Measurements from ENCODE around the gene CDPF1.

CDPF1 gene, protein sequence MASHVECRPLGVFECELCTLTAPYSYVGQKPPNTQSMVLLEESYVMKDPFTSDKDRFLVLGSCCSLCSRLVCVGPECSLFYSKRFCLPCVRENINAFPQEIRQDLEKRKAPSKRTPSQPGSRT

DNA sequence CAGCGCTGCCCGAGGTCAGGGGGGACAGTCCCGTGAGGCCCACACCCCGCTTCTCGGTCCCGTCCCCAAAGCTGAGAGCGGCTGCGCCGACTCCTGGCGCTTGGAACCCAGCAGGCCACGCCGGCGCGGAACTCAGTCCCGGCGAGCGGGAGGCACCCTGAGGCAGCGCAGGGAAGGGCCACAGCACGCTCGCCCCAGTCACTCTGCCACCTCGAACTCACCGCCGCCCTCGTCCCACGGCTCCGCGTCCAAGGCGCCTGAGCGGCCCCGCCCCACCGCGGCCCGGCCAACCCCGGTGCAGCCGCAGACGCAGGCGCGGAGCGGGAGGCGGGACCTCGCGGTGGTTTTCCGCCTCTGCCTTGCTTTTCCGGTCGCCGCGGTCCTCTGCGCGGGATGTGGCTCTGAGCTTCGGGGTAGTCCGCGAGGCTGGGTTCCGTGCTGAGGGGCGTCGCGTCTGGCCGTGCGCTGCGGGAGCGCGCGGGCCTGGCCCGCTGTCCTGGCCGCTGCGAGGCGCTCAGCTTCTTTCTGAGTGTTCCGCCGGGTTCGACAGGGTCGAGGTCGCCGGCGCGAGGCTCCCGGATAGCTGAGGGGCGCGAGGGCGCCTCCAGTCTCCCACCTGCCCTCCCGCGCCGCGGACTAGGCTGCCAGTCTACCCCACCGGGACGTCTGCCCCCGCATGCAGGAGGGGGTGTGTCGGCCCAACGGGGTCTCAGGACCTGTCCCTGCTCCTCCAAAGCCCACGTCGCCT lies at the start of gene CDPF1:
Gene CDPF1 (minus strand): TSS at position 259 of the 748 bp plus-strand sequence. CDS start 2,009 bp downstream, outside the sequence.
- no peak for FAIRE-seq

DNA sequence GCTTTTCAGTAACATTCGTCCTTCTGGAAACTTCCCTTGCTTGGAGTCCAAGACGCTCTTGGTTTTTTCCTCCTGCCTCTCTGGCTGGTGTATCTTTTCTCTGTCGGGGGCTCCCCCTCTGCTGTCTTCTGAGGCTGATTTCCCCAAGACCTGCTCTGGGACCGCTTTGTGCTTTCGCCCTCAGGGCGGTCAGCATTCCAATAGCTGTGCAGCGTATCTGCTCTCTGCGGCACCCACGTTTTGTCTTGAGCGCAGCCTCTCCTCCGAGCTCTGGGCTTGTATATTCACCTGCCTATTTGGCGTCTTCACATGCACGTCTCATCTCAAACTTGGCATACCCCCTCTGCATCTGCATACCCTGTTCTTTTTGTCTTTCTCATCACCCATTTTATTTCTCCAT lies 49.0 kb upstream of the CDPF1 start:
- FAIRE-seq, result no peak

DNA sequence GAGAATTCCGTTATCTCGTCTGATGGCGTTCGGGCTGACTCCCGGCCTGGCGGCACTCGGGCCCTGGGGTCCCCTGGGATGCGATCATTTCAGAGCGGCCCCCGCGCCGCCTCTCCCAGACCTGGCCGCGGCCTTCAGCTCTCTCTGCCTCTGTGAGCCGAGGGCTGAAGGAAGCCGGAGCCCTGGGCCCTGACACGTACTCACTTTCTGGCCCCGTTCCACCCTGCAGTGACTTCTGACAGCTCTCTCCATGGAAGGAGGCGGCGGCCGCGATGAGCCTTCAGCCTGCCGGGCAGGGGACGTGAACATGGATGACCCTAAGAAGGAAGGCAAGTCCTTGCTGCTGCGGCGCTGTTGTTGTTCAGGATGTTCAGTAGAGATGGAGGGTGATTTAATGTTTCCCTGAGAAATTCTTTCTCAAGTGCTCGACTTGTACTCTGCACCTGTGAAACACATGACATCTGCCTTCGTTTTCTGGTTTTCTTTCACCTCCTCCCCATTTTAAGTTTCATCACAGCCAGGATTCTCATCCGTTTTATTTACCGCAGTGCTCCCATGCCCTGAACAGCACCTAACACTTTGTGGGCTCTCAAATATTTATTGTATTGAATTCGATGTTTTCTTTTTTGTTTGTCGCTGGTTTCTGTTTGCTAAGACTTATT lies 47.2 kb upstream of the CDPF1 start:
- no peak for FAIRE-seq

DNA sequence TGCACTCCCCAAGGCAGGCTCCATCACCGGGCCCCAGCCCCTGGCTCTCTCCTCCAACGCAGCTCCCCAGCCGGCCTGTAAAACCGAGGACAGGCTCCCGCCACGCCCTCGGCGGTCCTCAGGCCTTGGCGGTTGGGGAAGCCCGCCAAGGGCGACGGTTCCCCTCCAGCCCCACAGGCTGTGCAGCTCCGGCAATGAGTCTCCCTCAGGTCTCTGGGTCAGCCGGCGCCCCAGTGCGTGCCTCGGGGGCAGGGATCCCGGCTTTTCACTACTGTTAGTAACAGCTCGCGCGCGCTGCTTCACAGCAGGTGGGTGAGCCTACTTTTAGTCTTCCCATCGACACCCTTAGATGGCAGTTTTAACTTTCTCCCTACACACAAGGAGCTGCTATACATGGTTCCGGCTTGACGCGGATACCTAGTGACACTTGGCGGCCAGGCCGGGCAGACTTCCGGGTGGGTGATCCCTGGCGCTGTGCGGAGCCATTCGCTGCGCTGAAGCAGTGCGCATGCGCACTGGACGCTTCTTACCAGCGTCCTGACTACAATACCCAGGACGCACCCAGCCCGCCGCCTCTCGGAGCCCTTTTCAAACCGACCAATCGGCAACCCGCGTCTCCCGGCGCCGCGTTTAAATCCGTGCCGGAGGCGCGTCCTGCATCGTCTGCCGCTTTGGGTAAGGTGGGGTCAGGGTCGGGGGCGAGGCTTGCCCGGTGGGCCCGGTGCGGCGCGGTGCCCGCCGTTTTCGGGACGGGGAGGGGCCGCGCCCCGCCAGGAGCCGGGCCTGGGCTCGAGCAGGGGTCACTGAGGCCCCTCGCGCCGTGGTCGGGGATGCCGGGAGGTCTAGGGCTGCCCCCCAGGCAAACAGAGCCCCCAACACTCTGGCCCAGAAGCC lies 46.4 kb upstream of the CDPF1 start, which contains the start of gene GTSE1:
Gene GTSE1 (plus strand): TSS at position 614 of the 894 bp plus-strand sequence. CDS start 531 bp downstream, outside the sequence.
- FAIRE-seq, result peak; percentile 96

DNA sequence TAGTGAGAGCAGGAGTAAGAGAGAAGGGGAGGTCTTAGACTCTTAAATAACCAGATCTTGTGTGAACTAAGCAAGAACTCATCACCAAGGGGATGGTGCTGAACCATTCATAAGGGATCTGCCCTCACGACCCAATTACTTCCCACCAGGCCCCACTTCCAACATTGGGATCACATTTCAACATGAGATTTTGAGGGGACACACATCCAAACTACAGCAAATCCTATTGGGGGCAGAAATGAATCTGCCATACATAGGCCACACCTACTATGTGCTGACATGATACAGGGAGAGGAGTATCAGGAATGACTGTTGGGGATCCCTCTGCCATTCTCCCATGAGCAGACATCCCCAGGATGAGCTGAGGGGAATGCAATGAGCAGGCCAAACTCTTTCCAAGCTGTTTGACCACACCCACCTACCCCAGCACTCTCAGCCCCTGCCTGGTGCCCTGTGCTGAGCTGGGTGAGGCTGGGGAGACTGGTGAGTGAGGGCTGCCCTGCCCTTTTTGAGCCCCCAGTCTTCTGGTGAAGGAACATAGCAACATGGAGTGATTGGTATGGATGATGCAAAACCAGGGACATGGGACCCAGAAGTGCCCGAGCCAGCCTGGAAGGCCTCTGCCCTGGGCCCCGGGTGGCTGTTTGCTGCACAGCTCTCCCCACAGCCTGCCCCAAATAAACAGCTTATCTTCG lies 45.3 kb upstream of the CDPF1 start:
- no peak for FAIRE-seq

DNA sequence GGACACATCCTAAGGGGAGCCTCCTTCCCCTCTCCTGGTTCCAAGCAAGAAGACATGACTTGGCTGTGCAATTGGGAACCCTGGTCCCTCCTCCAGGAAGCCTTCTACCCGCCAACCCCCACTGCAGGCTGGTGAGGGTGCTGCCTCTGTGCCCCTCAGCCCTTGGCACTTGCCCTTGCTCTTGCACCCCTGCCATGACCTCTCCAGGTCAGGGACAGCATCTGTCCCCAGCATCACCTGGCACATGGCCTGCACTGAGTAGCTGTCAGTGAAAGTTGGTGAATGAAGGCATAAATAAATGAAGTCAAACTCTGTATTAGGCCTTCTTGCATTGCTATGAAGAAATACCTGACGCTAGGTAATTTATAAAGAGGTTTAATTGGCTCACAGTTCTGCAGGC lies 44.7 kb upstream of the CDPF1 start:
- no peak for FAIRE-seq

DNA sequence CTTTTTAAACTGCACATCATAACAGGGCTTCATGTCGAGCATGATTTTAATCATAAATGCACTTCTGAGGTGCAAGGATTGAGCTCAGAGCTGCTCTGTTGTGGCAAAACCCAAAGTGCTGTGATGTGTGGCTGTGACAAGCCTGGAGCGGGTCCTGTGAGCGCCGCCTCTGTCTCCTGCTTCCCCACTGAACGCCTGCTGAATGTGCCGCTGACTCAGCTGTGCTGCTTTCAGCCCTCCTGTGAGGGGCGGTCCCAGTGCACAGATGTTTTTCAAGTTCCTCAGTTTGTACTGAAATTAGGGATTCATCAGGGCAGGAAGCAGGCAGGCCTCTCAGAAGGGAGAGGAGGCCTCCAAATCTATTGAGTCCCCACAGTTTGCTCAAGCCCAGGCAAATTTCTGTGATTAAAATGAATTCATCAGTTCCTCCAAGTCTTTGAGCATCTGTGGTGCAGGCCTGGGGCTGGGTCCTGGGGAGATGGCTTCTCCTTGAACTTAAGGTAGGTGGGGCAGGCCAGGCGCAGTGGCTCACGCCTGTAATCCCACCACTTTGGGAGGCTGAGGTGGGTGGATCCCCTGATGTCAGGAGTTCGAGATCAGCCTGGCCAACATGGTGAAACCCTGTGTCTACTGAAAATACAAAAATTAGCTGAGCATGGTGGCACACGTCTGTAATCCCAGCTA lies 43.6 kb upstream of the CDPF1 start:
- no peak for FAIRE-seq

DNA sequence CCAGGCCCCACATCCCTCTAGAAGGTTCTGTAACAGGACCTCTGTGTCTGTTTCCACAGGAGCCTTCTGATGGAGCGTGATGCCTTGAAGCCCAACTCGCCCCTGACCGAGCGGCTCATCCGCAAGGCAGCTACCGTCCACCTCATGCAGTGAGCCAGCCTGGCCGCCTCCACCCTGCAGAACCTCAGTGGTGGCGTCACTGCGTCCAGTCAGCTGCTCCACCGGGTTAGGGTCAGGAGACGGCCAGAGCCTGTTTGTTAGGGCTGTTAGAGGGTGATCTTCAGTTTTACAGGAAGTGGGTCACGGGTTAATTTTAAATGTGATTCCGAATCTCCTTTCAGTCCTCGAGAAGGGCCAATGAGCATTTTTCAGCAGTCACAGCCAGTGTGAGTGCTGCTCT lies 42.6 kb upstream of the CDPF1 start:
- no peak for FAIRE-seq

DNA sequence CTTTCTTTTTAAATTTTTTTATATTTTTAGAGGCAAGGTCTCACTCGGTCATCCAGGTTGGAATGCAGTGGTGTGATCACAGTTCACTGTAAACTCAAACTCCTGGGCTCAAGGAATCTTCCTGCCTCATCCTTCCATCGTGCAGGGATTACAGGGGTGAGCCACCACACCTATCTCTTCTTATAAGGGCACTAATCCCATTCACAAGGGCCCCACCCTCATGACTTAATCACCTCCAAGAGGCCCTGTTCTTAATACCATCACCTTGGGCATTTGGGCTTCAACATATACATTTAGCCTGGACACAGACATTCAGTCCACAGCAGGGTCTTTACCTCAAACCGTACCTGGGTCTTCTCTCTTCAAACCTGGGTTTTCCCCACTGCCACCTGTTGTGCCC lies 42.1 kb upstream of the CDPF1 start:
- FAIRE-seq, result no peak

DNA sequence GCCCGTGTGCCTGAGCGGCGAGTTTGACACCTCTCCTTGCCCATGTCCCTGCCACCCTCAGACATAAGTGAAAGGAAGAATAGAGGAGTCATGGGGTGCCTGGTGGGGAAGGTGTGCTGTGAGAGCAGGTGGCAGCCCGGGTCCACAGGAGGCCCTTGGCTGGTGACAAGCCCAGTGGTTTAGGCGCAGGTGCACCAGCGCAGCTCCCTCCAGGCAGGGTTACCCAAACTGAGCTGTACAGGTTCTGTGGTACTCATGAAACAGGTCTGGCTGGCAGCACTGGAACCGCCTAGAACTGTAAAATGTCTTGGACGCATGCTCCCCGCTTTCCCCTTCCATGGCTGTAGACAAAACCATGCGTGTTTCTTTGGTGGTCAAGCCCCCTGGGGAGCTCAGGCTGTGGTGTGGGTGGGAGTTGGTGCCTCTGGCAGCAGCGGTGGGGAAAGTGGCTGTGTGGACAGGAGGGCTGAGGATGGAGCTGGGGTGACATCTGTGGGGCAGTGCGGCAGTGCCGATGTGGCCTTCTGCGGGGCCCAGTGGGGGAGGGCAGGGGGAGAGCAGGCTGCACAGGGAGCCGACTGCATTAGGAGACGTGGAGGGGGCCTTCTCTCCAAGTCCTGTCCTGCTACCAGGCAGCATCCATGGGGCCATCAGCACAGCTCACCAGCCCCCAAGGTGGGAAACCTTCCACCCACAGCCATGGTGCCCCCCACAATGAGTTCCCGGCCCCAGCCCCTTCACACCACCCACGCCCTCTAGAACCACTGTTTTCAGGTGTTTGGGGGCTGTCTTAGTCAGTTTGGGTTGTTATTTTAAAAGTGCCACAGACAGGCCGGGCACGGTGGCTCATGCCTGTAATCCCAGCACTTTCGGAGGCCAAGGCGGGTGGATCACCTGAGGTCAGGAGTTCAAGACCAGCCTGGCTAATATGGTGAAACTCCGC lies 41.0 kb upstream of the CDPF1 start:
- FAIRE-seq, result no peak

DNA sequence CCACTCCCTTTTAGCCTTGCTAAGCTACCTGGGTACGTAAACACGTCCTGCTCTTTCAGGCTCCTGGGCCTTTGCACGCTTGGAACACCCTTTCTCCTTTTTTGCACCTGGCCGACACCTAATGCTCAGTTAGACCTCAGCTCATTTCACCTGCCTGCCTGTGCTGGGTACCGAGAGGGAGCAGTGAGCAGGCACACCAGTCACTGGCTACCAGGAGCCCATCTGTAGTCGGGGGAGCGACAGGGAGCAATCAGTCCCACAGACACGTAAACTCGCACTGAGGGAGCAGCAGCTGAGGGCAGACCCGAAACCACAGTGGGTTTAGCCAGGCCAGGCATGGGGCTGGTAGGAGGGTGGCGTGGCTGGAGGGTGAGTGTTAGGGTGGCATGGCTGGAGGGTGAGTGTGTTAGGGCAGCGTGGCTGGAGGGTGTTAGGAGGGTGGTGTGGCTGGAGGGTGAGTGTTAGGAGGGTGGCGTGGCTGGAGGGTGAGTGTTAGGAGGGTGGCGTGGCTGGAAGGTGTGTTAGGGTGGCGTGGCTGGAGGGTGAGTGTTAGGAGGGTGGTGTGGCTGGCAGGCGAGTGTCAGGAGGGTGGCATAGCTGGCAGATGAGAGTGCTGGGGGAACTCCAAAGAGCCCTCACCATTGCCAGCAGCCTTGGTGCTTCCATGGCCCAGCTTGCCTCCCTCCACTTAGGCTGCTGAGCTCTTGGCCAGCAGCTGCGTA lies 40.2 kb upstream of the CDPF1 start:
- FAIRE-seq, result no peak

DNA sequence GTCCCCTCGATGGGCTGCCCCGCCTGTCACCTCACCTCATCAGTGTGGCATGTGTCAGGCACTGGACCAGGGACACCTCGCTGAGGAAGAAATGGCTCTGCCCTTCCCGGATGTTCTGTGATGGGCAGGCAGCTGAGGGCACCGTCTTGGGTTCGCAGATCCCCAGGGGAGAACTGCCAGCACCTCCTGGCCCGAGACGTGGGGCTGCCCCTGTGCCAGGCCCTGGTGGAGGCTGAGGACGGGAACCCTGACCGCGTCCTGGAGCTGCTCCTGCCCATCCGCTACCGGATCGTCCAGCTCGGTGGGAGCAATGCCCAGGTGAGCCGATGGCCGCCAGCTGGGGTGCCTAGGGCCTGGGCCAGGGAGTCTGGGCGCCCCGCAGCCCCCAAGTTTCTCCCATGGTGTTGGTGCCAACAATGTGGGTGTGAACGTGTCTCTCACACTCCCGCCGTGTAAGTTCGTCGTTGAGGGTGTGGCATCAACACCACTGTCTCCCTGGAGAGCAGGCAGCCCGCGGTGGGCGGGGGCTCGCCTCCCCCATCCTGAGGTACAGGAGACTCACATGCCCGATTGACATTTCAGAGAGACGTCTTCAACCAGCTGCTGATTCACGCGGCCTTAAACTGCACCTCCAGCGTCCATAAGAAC lies 39.3 kb upstream of the CDPF1 start:
- no peak for FAIRE-seq

DNA sequence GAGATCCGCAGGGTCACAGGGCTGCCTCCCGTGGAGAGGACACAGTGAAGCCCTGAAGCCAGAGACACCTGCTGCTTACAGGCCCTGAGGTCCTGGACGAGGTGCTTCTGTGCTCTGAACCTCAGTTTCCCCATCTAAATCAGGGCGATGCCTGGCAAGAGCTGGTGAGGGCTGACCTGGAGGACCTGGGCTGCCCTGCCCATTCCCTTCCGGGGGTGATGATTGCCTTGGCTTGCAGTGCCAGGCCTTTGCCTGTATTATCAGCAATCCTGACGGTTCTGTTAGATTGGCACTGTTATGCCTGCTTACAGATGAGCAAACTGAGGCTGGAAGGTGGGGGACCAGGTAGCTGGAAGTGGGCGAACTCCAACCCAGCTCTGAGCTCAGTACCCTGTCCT lies 38.8 kb upstream of the CDPF1 start:
- FAIRE-seq, result no peak

DNA sequence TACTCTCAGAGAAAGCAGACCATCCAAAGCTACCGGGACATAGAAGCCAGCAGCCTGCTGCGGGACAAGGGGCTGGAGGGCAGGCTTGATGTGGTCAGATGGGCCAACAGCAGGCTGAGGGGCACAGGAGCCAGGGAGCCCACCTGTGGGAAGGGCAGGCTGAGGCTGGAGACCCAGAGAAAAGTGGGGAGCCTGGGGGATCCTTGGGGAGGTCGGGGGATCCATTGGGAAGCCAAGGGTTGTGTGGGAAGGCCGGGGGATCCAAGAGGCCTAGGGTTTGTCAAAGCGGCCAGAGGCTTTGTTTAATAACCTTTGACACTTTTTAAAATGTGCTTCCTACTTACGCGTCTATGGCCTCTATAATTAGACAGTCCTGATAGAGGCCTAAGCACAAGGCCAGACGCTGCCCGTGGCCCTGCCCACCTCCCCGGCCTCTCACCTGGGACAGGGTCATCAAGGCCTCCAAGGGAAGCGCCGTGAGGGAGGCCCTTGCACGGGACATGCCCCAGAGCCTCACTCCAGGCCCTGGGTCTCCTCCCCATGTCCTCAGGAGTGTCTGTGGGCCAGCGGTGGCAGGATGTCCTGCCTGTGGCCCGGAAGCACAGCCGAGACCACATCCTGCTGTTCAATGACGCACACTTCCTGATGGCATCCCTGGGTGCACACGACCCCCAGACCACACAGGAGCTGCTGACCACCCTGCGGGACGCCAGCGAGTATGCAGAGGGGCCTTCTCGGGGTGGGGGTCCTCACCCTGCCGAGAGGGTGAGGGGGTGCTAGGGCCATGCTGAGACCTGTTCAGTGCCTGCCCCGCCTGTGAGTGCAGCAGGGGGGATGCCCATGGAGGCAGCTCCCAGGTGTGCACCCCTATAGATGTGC lies 38.0 kb upstream of the CDPF1 start:
- FAIRE-seq, result no peak

DNA sequence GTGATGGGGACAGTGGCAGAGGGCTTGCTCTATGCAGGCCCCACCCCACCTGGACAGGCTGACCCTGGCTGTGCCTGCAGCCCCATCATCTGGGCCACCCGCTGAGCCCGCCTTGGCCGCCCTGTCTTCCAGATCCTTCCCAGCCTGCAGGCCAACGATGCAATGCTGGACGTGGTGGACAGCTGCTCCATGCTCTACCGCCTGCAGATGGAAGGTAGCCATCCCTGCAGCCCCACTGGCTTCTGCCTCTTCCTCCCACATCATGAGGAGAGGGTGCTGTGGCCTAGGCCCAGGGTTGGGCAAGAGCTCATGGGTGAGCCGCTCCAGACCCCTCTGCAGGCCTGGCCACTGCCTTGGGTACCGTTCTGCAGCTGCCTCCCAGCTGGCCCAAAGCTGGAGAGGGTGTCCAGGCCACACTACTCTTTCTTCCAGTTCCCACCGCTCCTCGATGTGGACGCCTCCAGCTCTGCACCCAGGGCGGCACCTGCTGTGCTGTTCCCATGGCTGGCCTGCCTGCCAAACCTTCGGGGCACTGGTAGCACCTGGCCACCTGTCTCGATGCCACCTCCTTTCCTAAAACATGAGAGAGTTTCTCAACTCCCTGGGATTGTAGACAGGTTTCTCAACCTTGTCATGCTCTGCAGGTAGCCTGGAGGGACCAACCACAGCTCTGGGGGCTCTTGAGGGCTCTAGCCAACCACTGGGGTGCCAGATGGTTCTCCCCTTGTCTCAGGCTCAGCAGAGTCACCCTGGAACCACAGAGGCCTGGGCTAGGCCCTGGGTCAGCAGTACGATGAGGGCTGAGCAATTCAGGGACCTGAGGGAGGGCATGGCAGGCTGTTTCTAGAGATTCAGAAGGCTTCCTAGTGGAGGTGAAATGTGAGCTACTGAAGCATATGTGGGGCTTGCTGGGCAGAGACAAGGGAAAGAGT lies 37.1 kb upstream of the CDPF1 start:
- no peak for FAIRE-seq

DNA sequence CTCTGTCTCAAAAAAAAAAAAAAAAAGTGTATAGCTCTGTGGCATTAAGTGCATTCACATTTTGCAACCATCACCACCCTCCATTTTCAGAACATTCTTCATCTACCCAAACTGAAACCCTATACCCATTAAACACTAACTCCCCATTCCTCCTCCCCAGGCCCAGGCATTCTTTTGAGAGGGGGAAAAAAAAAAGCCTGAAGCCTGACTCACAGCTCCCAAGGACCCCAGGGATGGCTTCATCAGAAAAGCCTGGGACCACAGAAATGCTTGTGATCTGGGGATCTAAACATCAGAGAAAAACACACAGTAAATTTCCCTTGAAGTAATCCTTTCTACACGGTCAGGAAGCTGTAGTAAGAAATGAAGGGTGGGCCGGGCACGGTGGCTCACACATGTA lies 35.9 kb upstream of the CDPF1 start:
- no peak for FAIRE-seq
